IPS-18a (cell line): Measurements from ENCODE around the gene PLCB2.

Experiments used
- H3K27ac ChIP-seq: one replicate; pipeline ENCODE4 v1.5.1; 2013; ENCODE audit warnings: low read length
- H3K27me3 ChIP-seq: one replicate; pipeline ENCODE4 v1.6.1; 2013; ENCODE audit warnings: mild to moderate bottlenecking, low read length; ENCODE audit not compliant: control insufficient read depth, insufficient read depth
- H3K36me3 ChIP-seq: one replicate; pipeline ENCODE4 v1.6.1; 2013; ENCODE audit warnings: low read depth, low read length; ENCODE audit not compliant: control insufficient read depth
- H3K4me1 ChIP-seq: one replicate; pipeline ENCODE4 v1.6.1; 2013; ENCODE audit warnings: low read depth, low read length; ENCODE audit not compliant: control insufficient read depth
- H3K4me3 ChIP-seq: one replicate; pipeline ENCODE4 v1.5.1; 2013; ENCODE audit warnings: low read length
- H3K9ac ChIP-seq: one replicate; pipeline ENCODE4 v1.6.1; 2013; ENCODE audit warnings: mild to moderate bottlenecking, low read length, moderate library complexity
- H3K9me3 ChIP-seq: one replicate; pipeline ENCODE4 v1.6.1; 2013; ENCODE audit warnings: low read depth, low read length; ENCODE audit not compliant: control insufficient read depth

PLCB2 gene

DNA sequence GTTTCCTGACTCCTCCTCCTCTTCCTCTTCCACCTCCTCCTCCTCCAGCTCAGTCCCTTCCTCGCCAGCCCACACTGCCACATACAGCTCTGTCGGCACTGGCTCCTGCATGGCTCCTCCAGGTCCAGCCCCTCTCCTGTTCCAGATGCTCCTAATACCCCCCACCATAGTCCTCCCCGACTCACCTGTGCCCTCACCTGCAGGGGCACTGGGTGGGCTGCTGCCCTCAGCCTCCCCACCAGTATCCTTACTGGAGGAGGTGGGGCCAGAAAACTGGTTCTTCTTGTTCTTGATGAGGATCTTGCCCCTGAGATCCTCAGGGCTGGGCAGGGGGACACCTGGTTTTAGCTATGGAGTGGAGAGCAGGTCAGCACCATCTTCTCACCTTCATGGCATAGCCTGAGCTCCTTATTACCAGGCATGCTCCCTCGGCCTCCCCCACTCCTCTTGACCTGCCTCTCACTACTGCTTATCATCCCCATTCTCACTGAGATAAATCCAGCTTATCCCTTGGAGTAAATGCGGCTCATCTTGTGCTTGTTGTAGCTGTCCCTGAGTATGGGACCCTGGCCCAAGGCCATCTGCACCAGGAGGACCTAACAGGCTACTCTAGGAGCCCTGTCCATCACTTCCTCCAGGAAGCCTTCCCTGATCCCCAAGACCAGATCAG, 11.0 kb downstream of the PLCB2 start:
- peaks cover 4% of the 10 kb centered on the region for H3K9me3 ChIP-seq
- peaks cover 7% of the 10 kb centered on the region for H3K4me1 ChIP-seq
- no peak overlapping the region for H3K4me3 ChIP-seq
- H3K36me3 ChIP-seq = no peaks in the 10 kb centered on the region
- no peak overlapping the region for H3K27ac ChIP-seq
- peaks cover 18% of the 10 kb centered on the region for H3K27me3 ChIP-seq
- no peak overlapping the region for H3K9ac ChIP-seq

DNA sequence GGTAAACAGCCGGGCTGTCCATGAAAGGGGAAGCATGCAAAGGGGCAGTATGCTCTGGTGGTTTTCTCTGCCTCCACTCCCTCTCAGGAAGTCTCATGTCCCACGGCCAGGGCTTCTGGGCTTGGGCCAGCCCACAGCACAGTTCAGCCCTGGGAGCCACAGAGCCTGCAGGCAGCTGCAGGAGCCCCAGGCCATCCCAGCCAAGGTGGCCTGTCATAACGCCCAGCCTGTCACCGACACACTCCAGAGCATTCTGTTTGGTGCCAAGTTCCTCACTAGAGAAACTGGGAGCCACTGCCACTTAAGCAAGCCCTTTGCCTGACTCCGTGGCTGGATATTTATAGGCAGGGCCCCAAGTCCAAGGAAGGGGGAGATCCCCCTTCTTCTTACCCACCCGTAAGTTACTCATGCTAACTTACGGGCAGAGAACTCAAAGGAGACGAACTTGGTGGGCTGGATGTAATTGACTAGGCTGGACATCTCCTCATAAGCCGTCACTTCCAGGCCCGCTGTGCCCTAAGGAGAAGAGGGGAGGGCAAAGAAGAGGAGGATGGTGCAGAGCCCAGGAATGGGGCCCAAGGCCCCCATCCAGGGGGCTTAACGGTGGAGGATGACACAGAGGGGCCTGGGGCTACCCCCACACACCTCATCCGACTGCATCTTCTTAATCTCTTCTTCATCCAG, 11.7 kb downstream of the PLCB2 start:
- H3K36me3 ChIP-seq = no peaks in the 10 kb centered on the region
- peaks cover 4% of the 10 kb centered on the region for H3K9me3 ChIP-seq
- peaks cover 5% of the 10 kb centered on the region for H3K4me1 ChIP-seq
- H3K27ac ChIP-seq = no peak overlapping the region
- H3K27me3 ChIP-seq = peaks cover 25% of the 10 kb centered on the region
- no peak overlapping the region for H3K9ac ChIP-seq
- H3K4me3 ChIP-seq = no peak overlapping the region

- Histone ChIP-seq H3K4me1 (peaks cover 8% of the 10 kb centered on the region), H3K36me3 (no peaks in the 10 kb centered on the region), H3K9me3 (peaks cover 2% of the 10 kb centered on the region), H3K4me3 (no peak overlapping the region), H3K9ac (no peak overlapping the region), H3K27ac (no peak overlapping the region), H3K27me3 (peaks cover 31% of the 10 kb centered on the region)
These were observed 12.4 kb downstream of the PLCB2 start for GRCh38 chr15:40295297-40295696.

DNA sequence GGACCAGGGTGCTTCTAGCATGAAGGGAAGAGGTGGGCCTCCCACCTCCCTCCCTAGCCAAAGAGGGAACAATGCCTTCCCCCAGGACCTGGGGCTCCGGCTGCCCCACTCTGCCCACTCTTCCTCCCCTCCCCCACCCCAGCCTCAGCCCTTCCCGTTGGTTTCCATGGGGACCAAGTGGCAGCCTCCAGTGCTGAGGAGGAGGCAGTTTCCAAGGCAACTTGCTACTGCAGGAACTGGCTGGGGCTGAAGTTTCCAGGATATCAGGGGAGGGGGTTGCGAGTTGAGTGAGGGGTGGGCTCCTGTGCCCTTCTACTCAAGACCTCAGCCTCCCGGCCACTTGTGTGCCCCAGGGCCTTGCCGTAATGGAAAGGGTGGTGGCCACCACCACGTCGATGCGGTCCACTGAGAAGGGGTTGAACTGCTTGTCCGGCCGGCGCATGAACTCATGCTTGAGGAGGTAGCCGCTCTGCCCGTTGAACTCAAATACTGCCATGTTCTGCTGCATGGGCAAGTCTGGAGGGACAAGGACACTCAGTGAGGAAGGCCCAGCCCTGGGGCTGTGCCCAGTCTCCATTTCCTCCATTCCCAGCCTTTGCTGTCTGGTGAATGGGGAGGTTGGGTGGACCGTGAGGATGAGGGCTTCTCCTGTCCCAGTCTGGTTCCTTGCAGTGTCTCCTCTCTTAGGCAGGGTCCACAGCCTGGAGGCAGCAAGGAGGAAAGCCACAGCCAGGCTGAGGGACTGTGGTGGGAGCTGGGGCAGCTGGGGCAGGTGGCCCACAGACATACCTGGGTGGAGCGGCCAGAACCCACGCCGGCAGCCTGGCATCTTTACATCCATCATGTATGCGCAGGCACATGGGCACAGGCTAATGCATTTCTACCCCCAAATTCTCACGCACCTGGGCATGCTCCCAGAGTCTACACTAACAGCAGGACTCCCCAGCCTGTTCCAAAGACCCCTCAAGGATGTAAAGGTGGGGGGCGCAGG, 13.5 kb downstream of the PLCB2 start:
- Histone ChIP-seq H3K4me1 (peaks cover 11% of the 10 kb centered on the region), H3K9me3 (no peaks in the 10 kb centered on the region), H3K9ac (no peak overlapping the region), H3K4me3 (no peak overlapping the region), H3K27me3 (peaks cover 42% of the 10 kb centered on the region), H3K36me3 (no peaks in the 10 kb centered on the region), H3K27ac (no peak overlapping the region)

- Histone ChIP-seq H3K36me3 (no peaks in the 10 kb centered on the region), H3K27ac (no peak overlapping the region), H3K9ac (no peak overlapping the region), H3K4me3 (no peak overlapping the region), H3K9me3 (no peaks in the 10 kb centered on the region), H3K4me1 (peaks cover 11% of the 10 kb centered on the region), H3K27me3 (peaks cover 49% of the 10 kb centered on the region)
These were observed 14.7 kb downstream of the PLCB2 start for GRCh38 chr15:40293006-40293405.

- H3K9me3 ChIP-seq = no peaks in the 10 kb centered on the region
- H3K36me3 ChIP-seq = no peaks in the 10 kb centered on the region
- no peak overlapping the region for H3K4me3 ChIP-seq
- peaks cover 49% of the 10 kb centered on the region for H3K27me3 ChIP-seq
- peaks cover 11% of the 10 kb centered on the region for H3K4me1 ChIP-seq
- H3K9ac ChIP-seq = no peak overlapping the region
- no peak overlapping the region for H3K27ac ChIP-seq
These were observed 15.5 kb downstream of the PLCB2 start for GRCh38 chr15:40292246-40292645.

DNA sequence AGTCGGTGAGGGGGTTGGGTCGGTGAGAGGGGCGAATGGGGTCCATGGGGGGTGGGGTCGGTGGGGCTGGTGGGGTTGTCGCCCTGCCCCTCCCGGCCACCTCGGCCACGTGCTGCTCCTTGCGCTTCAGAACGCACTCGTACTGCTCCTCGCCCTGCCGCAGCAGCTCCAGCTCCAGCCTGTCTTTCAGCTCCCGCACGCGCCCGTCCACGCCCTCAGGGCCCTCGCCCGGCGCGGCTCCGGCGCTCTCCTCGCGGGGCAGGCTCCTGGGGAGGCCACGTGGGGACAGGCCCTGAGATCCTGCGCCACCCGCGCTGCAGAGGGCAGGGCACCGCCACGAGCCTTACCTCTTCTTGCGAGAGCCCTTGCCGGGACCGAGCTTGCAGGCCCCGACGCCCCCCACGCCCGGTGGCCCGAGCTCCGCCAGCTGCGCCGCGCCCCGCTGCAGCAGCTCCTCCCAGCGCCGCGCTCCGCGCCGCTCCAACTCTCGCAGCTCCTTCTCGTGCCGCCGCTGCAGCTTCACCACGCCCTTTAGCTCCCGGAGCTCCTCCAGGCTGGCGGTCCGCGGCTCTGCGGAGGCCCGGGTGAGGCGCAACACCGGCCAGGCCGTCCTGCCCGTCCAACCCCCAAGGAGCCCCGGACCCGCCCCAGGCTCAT, 16.7 kb downstream of the PLCB2 start:
- H3K4me1 ChIP-seq = peaks cover 13% of the 10 kb centered on the region
- peaks cover 52% of the 10 kb centered on the region for H3K27me3 ChIP-seq
- peak overlapping the region; percentile 27 for H3K9ac ChIP-seq
- H3K9me3 ChIP-seq = no peaks in the 10 kb centered on the region
- H3K27ac ChIP-seq = no peak overlapping the region
- H3K36me3 ChIP-seq = no peaks in the 10 kb centered on the region
- H3K4me3 ChIP-seq = peak overlapping the region; percentile 41

GRCh38 chr15:40290545-40290917, 17.2 kb downstream of the PLCB2 start:
- Histone ChIP-seq H3K4me3 (no peak overlapping the region), H3K9me3 (no peaks in the 10 kb centered on the region), H3K9ac (no peak overlapping the region), H3K4me1 (peaks cover 18% of the 10 kb centered on the region), H3K36me3 (no peaks in the 10 kb centered on the region), H3K27ac (no peak overlapping the region), H3K27me3 (peaks cover 57% of the 10 kb centered on the region)

- peaks cover 24% of the 10 kb centered on the region for H3K4me1 ChIP-seq
These were observed 18.5 kb downstream of the PLCB2 start for GRCh38 chr15:40289140-40289775.

DNA sequence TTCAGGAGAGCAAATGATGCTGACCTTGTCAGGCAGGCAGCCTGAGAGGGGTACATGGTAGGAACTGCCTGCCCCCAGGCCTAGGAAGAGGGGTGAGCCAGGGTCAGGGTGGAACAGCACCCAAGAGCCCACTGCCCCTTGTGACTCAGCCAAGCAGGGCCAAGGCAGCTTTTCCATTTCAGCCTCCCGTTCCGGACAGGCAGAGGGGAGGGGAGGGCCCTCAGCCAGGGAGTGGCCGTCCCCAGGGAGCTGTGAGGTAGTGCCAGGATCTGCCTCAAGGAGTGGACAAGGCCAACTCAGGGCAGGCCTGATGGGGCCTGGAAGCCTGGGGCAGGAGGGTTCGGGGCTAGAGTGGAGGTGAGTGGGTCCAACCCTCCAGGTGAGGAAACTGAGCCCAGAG, 19.8 kb downstream of the PLCB2 start:
- no peaks in the 10 kb centered on the region for H3K9me3 ChIP-seq
- H3K27me3 ChIP-seq = peaks cover 77% of the 10 kb centered on the region
- no peak overlapping the region for H3K4me3 ChIP-seq
- peaks cover 24% of the 10 kb centered on the region for H3K4me1 ChIP-seq
- no peak overlapping the region for H3K27ac ChIP-seq
- H3K9ac ChIP-seq = no peak overlapping the region
- H3K36me3 ChIP-seq = no peaks in the 10 kb centered on the region

More at GRCh38 chr15:40289140-40289775, 18.5 kb downstream of the PLCB2 start:
- no peaks in the 10 kb centered on the region for H3K9me3 ChIP-seq
- H3K9ac ChIP-seq = no peak overlapping the region
- H3K4me3 ChIP-seq = no peak overlapping the region
- H3K27ac ChIP-seq = no peak overlapping the region
- H3K27me3 ChIP-seq = peaks cover 70% of the 10 kb centered on the region
- H3K36me3 ChIP-seq = no peaks in the 10 kb centered on the region
